ENCODE data around the gene DCUN1D4. TPM values are rescaled to one million over a fixed set of nuclear protein-coding genes. Genes with fewer than 3 reads are reported as not detected.

DCUN1D4 gene
- polyA plus RNA-seq, 1 donor from 2014 or later = 130 TPM

Other genes starting within 250 kb of the DCUN1D4 start
- gene LRRC66, start 177.2 kb downstream of the DCUN1D4 start, polyA plus RNA-seq = 0.45 and 1.2 TPM in 2 replicates
- gene SGCB, start 195.1 kb downstream of the DCUN1D4 start, polyA plus RNA-seq = 20.6 and 24.5 TPM in 2 replicates
- 0.09 and 0.16 TPM in 2 replicates for gene SPATA18, start 208.2 kb downstream of the DCUN1D4 start, polyA plus RNA-seq

All from neural cell (in vitro differentiated cells).